Measurements from ENCODE around the gene DNAJC3.
A peak's percentile ranks its signal among the peaks of the same experiment; 100 is the strongest.

Gene DNAJC3, protein sequence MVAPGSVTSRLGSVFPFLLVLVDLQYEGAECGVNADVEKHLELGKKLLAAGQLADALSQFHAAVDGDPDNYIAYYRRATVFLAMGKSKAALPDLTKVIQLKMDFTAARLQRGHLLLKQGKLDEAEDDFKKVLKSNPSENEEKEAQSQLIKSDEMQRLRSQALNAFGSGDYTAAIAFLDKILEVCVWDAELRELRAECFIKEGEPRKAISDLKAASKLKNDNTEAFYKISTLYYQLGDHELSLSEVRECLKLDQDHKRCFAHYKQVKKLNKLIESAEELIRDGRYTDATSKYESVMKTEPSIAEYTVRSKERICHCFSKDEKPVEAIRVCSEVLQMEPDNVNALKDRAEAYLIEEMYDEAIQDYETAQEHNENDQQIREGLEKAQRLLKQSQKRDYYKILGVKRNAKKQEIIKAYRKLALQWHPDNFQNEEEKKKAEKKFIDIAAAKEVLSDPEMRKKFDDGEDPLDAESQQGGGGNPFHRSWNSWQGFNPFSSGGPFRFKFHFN

DNA sequence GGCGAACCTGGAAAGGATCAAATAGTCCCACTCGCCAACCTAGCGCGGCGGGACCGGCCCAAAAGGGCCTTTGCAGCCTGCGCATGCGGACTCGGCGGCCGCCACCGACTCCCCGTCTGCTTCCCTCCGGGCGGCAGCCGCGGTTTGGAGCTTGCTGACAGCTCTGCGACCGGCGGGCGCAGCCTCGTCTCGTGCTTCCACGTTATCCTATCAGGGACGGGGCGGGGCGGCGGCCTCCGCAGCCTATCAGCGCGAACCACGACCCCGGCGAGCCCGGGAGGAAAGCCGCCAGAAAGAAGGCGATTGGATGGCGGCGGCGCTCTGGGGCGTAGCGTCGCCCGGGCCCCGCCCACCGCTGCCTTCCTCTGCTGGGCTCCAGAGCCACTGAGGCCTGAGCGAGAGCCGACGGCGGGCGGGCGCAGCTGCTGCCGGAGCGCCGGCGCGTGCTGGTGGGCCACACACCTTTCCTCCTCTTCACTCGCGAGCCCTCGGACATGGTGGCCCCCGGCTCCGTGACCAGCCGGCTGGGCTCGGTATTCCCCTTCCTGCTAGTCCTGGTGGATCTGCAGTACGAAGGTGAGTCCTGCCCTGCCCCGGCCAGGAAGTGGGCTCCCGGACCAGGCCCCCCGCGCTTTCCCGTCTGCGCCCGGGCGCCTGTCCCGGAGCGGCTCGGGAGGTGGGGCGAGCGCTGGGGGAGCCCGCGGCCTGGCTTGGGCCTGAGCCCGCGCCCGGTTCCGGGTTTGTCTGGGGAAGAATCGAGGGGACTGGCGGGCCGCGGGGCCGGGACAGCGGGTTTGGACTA, at the start of gene DNAJC3:
DNAJC3 (plus strand) TSS at position 378 of the 802 bp plus-strand sequence; CDS start at position 495, 117 bp downstream.
- Histone ChIP-seq H3K4me3 (ENCODE audit: low read length in 2 of 2) (peak within 1 kb of the TSS; percentile 96), H3K27ac (ENCODE audit: low read length) (peak within 1 kb of the TSS; percentile 92), H3K9ac (ENCODE audit: low read length in 2 of 2) (peak within 1 kb of the TSS; percentile 91 to 95), H3K4me1 (ENCODE audit: control insufficient read depth, insufficient read depth, low read length) (peaks cover 10% of the 10 kb centered on the region), H3K36me3 (ENCODE audit: control insufficient read depth in 2 of 2, insufficient read depth in 2 of 2, low read length in 2 of 2) (no peaks in the 10 kb centered on the region), H3K27me3 (ENCODE audit: control insufficient read depth in 1 of 2, insufficient read depth in 2 of 2, low read length in 2 of 2) (no peaks in the 10 kb centered on the region), H3K9me3 (ENCODE audit: control insufficient read depth in 2 of 2, low read length in 2 of 2) (peaks cover under 1% of the 10 kb centered on the region in 2 donors)

DNA sequence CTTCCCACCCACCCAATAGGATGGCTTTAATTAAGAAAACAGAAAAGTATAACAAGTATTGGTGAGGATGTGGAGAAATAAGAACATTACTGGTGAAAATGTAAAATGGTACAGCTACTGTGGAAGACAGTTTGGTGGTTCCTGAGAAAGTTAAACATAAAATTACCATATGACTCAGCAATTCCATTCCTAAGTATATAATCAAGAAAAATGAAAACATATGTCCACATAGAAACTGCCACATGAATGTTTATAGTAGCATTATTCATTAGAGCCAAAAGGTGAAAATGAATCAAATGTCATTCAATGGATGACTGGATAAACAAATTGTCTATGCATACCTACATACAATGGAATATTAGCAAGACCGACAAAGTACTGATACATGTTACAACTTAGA, 49.3 kb upstream of the DNAJC3 start:
- Histone ChIP-seq H3K9ac (ENCODE audit: low read length in 2 of 2) (no peak overlapping the region), H3K9me3 (ENCODE audit: control insufficient read depth in 2 of 2, low read length in 2 of 2) (no peaks in the 10 kb centered on the region), H3K36me3 (ENCODE audit: control insufficient read depth in 2 of 2, insufficient read depth in 2 of 2, low read length in 2 of 2) (peaks cover 40 to 43% of the 10 kb centered on the region in 2 donors), H3K4me3 (ENCODE audit: low read length in 2 of 2) (no peak overlapping the region), H3K27ac (ENCODE audit: low read length) (no peak overlapping the region), H3K4me1 (ENCODE audit: control insufficient read depth, insufficient read depth, low read length) (no peaks in the 10 kb centered on the region), H3K27me3 (ENCODE audit: control insufficient read depth in 1 of 2, insufficient read depth in 2 of 2, low read length in 2 of 2) (no peaks in the 10 kb centered on the region)

DNA sequence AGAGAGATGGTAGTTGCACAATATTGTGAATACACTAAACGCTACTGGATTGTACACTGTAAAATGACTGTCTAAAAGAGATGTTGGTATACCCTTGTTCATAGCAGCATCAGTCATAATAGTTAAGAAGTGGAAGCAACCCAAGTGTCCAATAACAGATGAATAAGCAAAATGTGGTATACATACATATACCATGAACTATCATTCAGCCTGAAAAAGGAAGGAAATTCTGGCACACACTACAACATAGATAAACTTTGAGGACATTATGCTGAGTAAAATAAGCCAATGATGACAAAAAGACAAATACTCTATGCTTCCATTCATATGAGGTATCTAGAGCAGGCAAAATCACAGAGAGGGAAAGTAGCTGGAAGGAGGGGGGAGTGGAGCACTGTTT, 48.5 kb upstream of the DNAJC3 start:
- Histone ChIP-seq H3K4me1 (ENCODE audit: control insufficient read depth, insufficient read depth, low read length) (no peaks in the 10 kb centered on the region), H3K9ac (ENCODE audit: low read length in 2 of 2) (no peak overlapping the region), H3K4me3 (ENCODE audit: low read length in 2 of 2) (no peak overlapping the region), H3K9me3 (ENCODE audit: control insufficient read depth in 2 of 2, low read length in 2 of 2) (no peaks in the 10 kb centered on the region), H3K27ac (ENCODE audit: low read length) (no peak overlapping the region), H3K36me3 (ENCODE audit: control insufficient read depth in 2 of 2, insufficient read depth in 2 of 2, low read length in 2 of 2) (peaks cover 43 to 50% of the 10 kb centered on the region in 2 donors), H3K27me3 (ENCODE audit: control insufficient read depth in 1 of 2, insufficient read depth in 2 of 2, low read length in 2 of 2) (no peaks in the 10 kb centered on the region)

DNA sequence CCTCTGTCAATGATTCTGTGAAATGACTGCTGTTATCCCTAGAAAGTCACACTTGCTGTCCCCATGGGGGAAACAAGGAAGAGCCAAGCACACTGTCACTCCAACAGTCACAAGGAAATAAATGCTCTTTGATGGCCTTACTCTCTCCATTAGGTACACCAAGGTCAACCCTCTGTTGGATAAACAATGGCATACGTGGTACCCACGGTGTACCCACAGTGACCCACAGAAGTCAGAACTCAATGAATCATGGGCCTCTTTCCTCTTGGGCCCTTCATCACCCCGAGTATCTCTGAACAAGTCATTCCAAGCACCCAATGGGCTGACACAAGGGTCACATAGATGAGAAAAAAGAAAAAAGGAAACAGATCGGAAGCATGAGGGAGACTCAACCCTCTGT, 47.9 kb upstream of the DNAJC3 start:
- Histone ChIP-seq H3K4me3 (ENCODE audit: low read length in 2 of 2) (no peak overlapping the region), H3K27ac (ENCODE audit: low read length) (no peak overlapping the region), H3K27me3 (ENCODE audit: control insufficient read depth in 1 of 2, insufficient read depth in 2 of 2, low read length in 2 of 2) (no peaks in the 10 kb centered on the region), H3K9ac (ENCODE audit: low read length in 2 of 2) (no peak overlapping the region), H3K9me3 (ENCODE audit: control insufficient read depth in 2 of 2, low read length in 2 of 2) (no peaks in the 10 kb centered on the region), H3K36me3 (ENCODE audit: control insufficient read depth in 2 of 2, insufficient read depth in 2 of 2, low read length in 2 of 2) (peaks cover 44 to 50% of the 10 kb centered on the region in 2 donors), H3K4me1 (ENCODE audit: control insufficient read depth, insufficient read depth, low read length) (no peaks in the 10 kb centered on the region)

DNA sequence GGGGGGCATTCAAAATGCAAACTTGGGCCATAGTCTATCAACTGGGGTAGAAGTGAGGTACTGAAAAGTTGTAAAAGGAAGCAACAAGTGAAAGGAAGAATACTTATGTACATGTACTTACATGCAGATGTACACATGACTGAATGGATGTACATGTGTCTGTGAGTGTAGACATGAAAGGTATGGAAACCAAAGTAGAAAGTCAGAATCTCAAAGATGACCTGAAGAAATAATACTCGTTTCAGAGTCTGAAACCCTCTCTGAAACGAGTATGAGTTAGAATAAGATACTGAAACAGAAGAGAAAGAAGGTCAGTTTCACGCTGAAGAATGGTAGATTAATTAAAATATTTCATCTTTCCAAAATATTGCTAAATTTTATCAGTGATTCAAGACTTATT, 46.3 kb upstream of the DNAJC3 start:
- Histone ChIP-seq H3K9ac (ENCODE audit: low read length in 2 of 2) (no peak overlapping the region), H3K9me3 (ENCODE audit: control insufficient read depth in 2 of 2, low read length in 2 of 2) (no peaks in the 10 kb centered on the region), H3K36me3 (ENCODE audit: control insufficient read depth in 2 of 2, insufficient read depth in 2 of 2, low read length in 2 of 2) (peaks cover 41 to 50% of the 10 kb centered on the region in 2 donors), H3K4me1 (ENCODE audit: control insufficient read depth, insufficient read depth, low read length) (no peaks in the 10 kb centered on the region), H3K27me3 (ENCODE audit: control insufficient read depth in 1 of 2, insufficient read depth in 2 of 2, low read length in 2 of 2) (no peaks in the 10 kb centered on the region), H3K4me3 (ENCODE audit: low read length in 2 of 2) (no peak overlapping the region), H3K27ac (ENCODE audit: low read length) (no peak overlapping the region)

DNA sequence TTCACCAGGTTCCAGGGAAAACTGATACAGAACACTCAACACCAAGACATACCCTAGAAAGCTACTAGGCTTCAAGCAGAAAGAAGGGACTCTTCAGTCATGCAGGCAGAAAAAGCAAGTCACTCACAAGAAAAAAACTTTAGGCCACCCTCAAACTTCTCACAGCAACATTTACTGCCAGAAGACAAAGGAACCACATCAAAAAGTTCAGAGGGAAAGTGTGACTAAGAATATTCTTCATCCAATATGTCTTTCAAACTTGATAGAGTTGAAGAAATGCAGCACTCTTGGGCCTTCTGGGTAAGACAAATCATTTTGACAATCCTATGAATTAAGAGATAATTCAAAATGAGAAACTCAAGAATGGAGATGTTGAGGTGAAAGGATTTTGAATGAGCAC, 40.1 kb upstream of the DNAJC3 start:
- Histone ChIP-seq H3K9ac (ENCODE audit: low read length in 2 of 2) (no peak overlapping the region), H3K4me3 (ENCODE audit: low read length in 2 of 2) (no peak overlapping the region), H3K4me1 (ENCODE audit: control insufficient read depth, insufficient read depth, low read length) (peaks cover 9% of the 10 kb centered on the region), H3K27ac (ENCODE audit: low read length) (no peak overlapping the region), H3K9me3 (ENCODE audit: control insufficient read depth in 2 of 2, low read length in 2 of 2) (no peaks in the 10 kb centered on the region), H3K36me3 (ENCODE audit: control insufficient read depth in 2 of 2, insufficient read depth in 2 of 2, low read length in 2 of 2) (peaks cover 17 to 19% of the 10 kb centered on the region in 2 donors), H3K27me3 (ENCODE audit: control insufficient read depth in 1 of 2, insufficient read depth in 2 of 2, low read length in 2 of 2) (no peaks in the 10 kb centered on the region)

DNA sequence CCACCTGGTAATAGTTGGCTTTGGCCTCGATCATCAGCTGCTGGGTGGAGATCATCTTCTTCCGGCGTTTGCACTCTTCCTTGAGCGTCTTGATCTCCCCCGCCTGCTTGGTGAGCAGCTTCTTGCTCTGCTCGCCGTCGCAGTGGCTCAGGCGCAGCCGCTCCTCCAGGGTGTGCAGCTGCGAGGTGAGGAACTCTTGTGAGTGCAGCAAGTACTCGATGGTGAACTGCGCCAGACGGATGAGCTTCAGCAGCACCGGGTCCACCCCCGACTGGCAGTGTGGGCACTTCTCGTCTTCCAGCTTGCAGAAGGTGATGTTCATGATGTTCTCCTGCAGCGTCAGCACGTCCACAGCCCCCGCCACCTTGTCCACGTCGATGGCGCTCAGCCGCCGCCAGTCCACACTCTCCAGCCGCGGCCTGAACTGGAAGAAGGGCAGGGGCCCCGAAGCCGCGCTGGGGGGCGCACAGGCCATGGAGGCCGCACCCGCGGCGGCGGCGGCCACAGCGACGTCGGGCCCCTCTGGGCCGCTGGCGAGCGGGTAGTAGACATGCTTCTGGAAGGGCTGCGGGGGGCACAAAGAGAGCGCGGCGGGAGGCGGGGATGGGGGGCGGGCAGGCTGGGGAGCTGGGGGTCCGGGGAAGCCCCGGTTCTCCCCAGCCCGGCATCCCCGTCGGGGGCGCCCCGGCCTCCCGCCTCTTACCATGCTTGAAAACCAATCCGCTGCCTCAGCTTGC, 35.5 kb upstream of the DNAJC3 start:
- Histone ChIP-seq H3K4me3 (ENCODE audit: low read length in 2 of 2) (peak overlapping the region; percentile 59 to 72), H3K4me1 (ENCODE audit: control insufficient read depth, insufficient read depth, low read length) (peaks cover 20% of the 10 kb centered on the region), H3K9me3 (ENCODE audit: control insufficient read depth in 2 of 2, low read length in 2 of 2) (no peaks in the 10 kb centered on the region), H3K27ac (ENCODE audit: low read length) (no peak overlapping the region), H3K9ac (ENCODE audit: low read length in 2 of 2) (no peak overlapping the region), H3K27me3 (ENCODE audit: control insufficient read depth in 1 of 2, insufficient read depth in 2 of 2, low read length in 2 of 2) (no peaks in the 10 kb centered on the region), H3K36me3 (ENCODE audit: control insufficient read depth in 2 of 2, insufficient read depth in 2 of 2, low read length in 2 of 2) (peaks cover 0 to 7% of the 10 kb centered on the region in 2 donors)

DNA sequence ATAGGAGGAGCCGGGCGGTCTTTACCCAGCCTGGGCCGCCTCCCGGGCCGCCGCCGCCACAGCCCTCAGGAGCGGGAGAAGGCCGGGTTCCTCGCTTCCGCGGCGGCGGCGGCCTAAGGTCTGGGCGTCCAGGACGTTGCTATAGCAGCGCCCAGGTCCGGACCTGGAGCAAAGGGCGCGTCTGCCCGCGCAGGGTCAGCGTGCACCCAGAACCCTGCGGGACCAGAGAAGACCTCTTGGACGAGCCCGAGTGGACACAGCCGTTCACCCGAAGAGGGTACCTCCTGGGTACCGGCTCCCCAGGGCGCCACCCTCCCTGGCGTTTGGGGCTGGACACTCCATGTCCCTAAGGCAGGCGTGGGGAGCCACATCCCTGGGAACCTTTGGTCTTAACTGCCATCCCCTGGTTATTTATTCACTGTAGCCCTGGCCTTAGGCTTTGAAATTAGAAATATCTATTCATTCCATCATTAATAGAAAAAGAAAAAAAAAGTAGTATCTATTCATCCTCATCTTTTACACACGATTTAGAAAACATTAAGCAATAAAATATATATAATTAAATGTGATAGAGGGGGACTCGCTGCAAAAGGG, 34.8 kb upstream of the DNAJC3 start:
- H3K27ac ChIP-seq (ENCODE audit: low read length), result peak overlapping the region; percentile 24
- H3K27me3 ChIP-seq (ENCODE audit: control insufficient read depth in 1 of 2, insufficient read depth in 2 of 2, low read length in 2 of 2), result no peaks in the 10 kb centered on the region

DNA sequence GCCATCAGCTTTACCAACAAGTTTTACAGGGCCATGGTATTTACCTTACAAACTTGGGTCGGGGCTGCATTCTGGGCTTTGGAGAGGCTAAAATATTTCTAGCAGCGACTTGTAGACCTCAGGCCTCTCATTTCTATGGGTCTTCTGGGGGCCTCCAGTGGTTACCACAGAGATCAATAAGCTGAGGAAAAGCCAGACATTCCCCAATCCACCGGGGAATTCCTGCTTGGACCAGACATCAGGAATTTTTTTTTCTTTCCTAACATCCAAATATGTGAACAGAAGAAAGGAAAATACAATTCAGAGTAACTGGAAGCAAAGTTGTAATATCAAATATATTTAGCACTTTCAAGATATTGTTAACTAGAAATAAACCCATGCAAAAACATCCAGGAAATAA, 33.9 kb upstream of the DNAJC3 start:
- peak overlapping the region; percentile 78 to 81 for H3K4me3 ChIP-seq (ENCODE audit: low read length in 2 of 2)
- no peaks in the 10 kb centered on the region for H3K36me3 ChIP-seq (ENCODE audit: control insufficient read depth in 2 of 2, insufficient read depth in 2 of 2, low read length in 2 of 2)
- H3K27ac ChIP-seq (ENCODE audit: low read length), result no peak overlapping the region
- H3K4me1 ChIP-seq (ENCODE audit: control insufficient read depth, insufficient read depth, low read length), result peaks cover 20% of the 10 kb centered on the region
- H3K9ac ChIP-seq (ENCODE audit: low read length in 2 of 2), result peak overlapping the region; percentile 7 to 73
- H3K9me3 ChIP-seq (ENCODE audit: control insufficient read depth in 2 of 2, low read length in 2 of 2), result no peaks in the 10 kb centered on the region
- no peaks in the 10 kb centered on the region for H3K27me3 ChIP-seq (ENCODE audit: control insufficient read depth in 1 of 2, insufficient read depth in 2 of 2, low read length in 2 of 2)

More for the DNA sequence above, 34.8 kb upstream of the DNAJC3 start:
- peak overlapping the region; percentile 51 to 60 for H3K9ac ChIP-seq (ENCODE audit: low read length in 2 of 2)
- peaks cover 0 to 4% of the 10 kb centered on the region in 2 donors for H3K36me3 ChIP-seq (ENCODE audit: control insufficient read depth in 2 of 2, insufficient read depth in 2 of 2, low read length in 2 of 2)
- H3K4me1 ChIP-seq (ENCODE audit: control insufficient read depth, insufficient read depth, low read length), result peaks cover 20% of the 10 kb centered on the region
- peak overlapping the region; percentile 59 to 72 for H3K4me3 ChIP-seq (ENCODE audit: low read length in 2 of 2)
- H3K9me3 ChIP-seq (ENCODE audit: control insufficient read depth in 2 of 2, low read length in 2 of 2), result no peaks in the 10 kb centered on the region

DNA sequence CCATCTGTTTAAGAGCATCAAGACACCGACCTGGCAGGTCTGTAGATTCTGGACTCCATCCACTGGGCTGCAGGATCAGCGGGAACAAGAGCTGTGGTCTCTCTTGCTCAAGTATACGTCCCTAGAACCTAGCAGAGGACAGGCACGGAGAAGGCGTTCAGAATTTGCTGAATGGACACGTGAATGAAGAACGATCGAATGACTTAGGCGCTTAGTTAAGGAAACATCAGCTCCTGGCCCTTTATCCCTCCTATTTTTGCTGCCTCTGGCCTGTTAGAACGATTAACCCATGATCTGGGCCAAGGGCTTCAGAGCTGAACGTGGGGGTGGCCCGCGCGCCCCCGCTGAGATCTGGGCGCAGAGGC, 33.4 kb upstream of the DNAJC3 start:
- H3K27me3 ChIP-seq (ENCODE audit: control insufficient read depth in 1 of 2, insufficient read depth in 2 of 2, low read length in 2 of 2), result no peaks in the 10 kb centered on the region
- peak overlapping the region; percentile 78 to 81 for H3K4me3 ChIP-seq (ENCODE audit: low read length in 2 of 2)
- no peaks in the 10 kb centered on the region for H3K9me3 ChIP-seq (ENCODE audit: control insufficient read depth in 2 of 2, low read length in 2 of 2)
- peak overlapping the region; percentile 60 to 73 for H3K9ac ChIP-seq (ENCODE audit: low read length in 2 of 2)
- H3K27ac ChIP-seq (ENCODE audit: low read length), result peak overlapping the region; percentile 71
- peaks cover 20% of the 10 kb centered on the region for H3K4me1 ChIP-seq (ENCODE audit: control insufficient read depth, insufficient read depth, low read length)
- H3K36me3 ChIP-seq (ENCODE audit: control insufficient read depth in 2 of 2, insufficient read depth in 2 of 2, low read length in 2 of 2), result no peaks in the 10 kb centered on the region
